ENCODE measurements around the gene WNK4.

WNK4 gene

DNA sequence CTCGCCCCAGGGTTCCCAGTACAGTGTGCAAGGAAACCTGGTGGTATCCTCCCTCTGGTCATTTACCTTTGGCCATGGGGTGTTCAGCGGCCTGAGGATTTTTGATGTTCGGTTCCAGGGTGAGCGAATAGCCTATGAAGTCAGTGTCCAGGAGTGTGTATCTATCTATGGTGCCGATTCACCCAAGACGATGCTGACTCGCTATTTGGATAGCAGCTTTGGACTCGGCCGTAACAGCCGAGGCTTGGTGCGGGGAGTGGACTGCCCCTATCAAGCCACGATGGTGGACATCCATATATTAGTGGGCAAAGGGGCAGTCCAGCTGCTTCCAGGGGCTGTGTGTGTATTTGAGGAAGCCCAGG is 65.1 kb downstream of the WNK4 start:
- CTCF ChIA-PET: interaction anchor here (0.6 to 10.6 kb wide), 8 partner anchors 12 to 153 kb away, joined by 3 to 136 read pairs (median 4); partner anchors contain the start of genes BECN1, PSME3 and RPL27
- Histone ChIP-seq H3K4me1 (ENCODE audit: control extremely low read depth in 1 of 4, control insufficient read depth in 4 of 4, insufficient read depth in 4 of 4, low read length in 3 of 4) (peaks cover 0 to 5% (median 0%) of the 10 kb centered on the region in 4 experiments), H3K27ac (ENCODE audit: insufficient read depth in 1 of 2, low read depth in 1 of 2, low read length in 2 of 2, poor library complexity in 1 of 2, severe bottlenecking in 2 of 2) (no peak overlapping the region), H3K4me3 (ENCODE audit: control insufficient read depth in 1 of 7, extremely low read depth in 1 of 7, insufficient read depth in 4 of 7, low read depth in 2 of 7, low read length in 6 of 7) (no peak overlapping the region), H3K36me3 (ENCODE audit: control insufficient read depth in 4 of 4, insufficient read depth in 4 of 4, low read length in 3 of 4) (peaks cover 9 to 51% (median 42%) of the 10 kb centered on the region in 4 experiments), H3K27me3 (replicated peaks in 2 of 5; ENCODE audit: control insufficient read depth in 4 of 5, insufficient read depth in 5 of 5, low read length in 4 of 5) (no peaks in the 10 kb centered on the region), H3K9me3 (ENCODE audit: control extremely low read depth in 1 of 5, control insufficient read depth in 4 of 5, insufficient read depth in 2 of 5, low read depth in 1 of 5, low read length in 4 of 5) (no peaks in the 10 kb centered on the region)
- POLR2A ChIA-PET: no interaction called here
- DNase-seq: no peak
- over 99% methylated on average over 12 of the region's 12 CpGs for WGBS (ENCODE audit: insufficient coverage)

- POLR2A ChIA-PET: no interaction called here
These were observed 65.6 kb downstream of the WNK4 start for GRCh38 chr17:42845918-42846593.

More at GRCh38 chr17:42845918-42846593, 65.6 kb downstream of the WNK4 start:
- peaks cover 9 to 49% (median 40%) of the 10 kb centered on the region in 4 experiments for H3K36me3 ChIP-seq (ENCODE audit: control insufficient read depth in 4 of 4, insufficient read depth in 4 of 4, low read length in 3 of 4)
- H3K9me3 ChIP-seq (ENCODE audit: control extremely low read depth in 1 of 5, control insufficient read depth in 4 of 5, insufficient read depth in 2 of 5, low read depth in 1 of 5, low read length in 4 of 5): no peaks in the 10 kb centered on the region
- H3K4me1 ChIP-seq (ENCODE audit: control extremely low read depth in 1 of 4, control insufficient read depth in 4 of 4, insufficient read depth in 4 of 4, low read length in 3 of 4): peaks cover 0 to 5% (median 0%) of the 10 kb centered on the region in 4 experiments
- CTCF ChIA-PET: interaction anchor here (0.6 to 10.6 kb wide), 7 partner anchors 13 to 94 kb away, joined by 3 to 136 read pairs (median 4); partner anchors contain the start of genes BECN1 and PSME3
- no peak overlapping the region for H3K4me3 ChIP-seq (ENCODE audit: control insufficient read depth in 1 of 7, extremely low read depth in 1 of 7, insufficient read depth in 4 of 7, low read depth in 2 of 7, low read length in 6 of 7)
- DNase-seq: no peak
- WGBS (ENCODE audit: insufficient coverage): 78% methylated on average over 3 of the region's 7 CpGs
- no peaks in the 10 kb centered on the region for H3K27me3 ChIP-seq (replicated peaks in 2 of 5; ENCODE audit: control insufficient read depth in 4 of 5, insufficient read depth in 5 of 5, low read length in 4 of 5)
- H3K27ac ChIP-seq (ENCODE audit: insufficient read depth in 1 of 2, low read depth in 1 of 2, low read length in 2 of 2, poor library complexity in 1 of 2, severe bottlenecking in 2 of 2): no peak overlapping the region
